GM12872 (cell line): ENCODE data around the gene IBA57.

Experiments used
- CTCF ChIP-seq: IDR thresholded peaks from 3 replicates; pipeline ENCODE4 v1.5.1; 2011; ENCODE audit warnings: low read depth, mild to moderate bottlenecking, low read length, moderate library complexity; ENCODE audit not compliant: insufficient read depth

The IBA57 gene

GRCh38 chr1:228154670-228155571, 10.7 kb upstream of the IBA57 start:
- TF ChIP-seq CTCF = no peak

GRCh38 chr1:228155596-228156514, 9.7 kb upstream of the IBA57 start:
- TF ChIP-seq CTCF = no peak

- no peak for TF ChIP-seq CTCF
These were observed 9.1 kb upstream of the IBA57 start for GRCh38 chr1:228156515-228156881.

- TF ChIP-seq CTCF = no peak
These were observed 8.5 kb upstream of the IBA57 start for GRCh38 chr1:228156941-228157728.

GRCh38 chr1:228157729-228158126, 7.9 kb upstream of the IBA57 start:
- TF ChIP-seq CTCF = no peak

GRCh38 chr1:228158151-228159007, 7.2 kb upstream of the IBA57 start:
- no peak for TF ChIP-seq CTCF
